ENCODE measurements around the gene PTCD2.

DNA sequence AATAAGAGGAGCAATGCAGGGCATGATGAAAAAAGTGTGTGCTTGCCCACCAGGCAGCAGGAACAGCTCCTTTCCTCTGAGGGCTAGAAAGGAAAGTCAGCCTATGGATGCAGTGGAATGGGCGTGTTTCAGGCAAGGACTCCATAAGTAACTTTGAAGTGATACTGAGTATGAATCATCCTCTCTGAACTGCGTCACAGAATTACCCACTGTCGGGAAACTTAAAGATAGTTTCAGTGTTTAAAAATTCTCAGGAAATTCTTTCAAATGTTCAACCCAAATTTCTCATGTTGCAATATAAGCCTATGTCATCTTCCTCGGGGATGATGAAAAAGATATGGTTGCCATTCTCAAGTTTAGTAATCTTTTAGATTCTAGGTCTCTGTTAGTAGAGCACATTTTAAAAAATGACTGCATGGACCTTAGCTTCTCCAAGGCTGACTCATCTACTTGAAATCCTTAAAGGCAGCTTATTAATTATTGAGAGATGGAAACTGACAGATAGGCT is 27.7 kb downstream of the PTCD2 start:
- TF ChIP-seq, protein P1, sequence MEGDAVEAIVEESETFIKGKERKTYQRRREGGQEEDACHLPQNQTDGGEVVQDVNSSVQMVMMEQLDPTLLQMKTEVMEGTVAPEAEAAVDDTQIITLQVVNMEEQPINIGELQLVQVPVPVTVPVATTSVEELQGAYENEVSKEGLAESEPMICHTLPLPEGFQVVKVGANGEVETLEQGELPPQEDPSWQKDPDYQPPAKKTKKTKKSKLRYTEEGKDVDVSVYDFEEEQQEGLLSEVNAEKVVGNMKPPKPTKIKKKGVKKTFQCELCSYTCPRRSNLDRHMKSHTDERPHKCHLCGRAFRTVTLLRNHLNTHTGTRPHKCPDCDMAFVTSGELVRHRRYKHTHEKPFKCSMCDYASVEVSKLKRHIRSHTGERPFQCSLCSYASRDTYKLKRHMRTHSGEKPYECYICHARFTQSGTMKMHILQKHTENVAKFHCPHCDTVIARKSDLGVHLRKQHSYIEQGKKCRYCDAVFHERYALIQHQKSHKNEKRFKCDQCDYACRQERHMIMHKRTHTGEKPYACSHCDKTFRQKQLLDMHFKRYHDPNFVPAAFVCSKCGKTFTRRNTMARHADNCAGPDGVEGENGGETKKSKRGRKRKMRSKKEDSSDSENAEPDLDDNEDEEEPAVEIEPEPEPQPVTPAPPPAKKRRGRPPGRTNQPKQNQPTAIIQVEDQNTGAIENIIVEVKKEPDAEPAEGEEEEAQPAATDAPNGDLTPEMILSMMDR (IDR thresholded peaks at IDR 0.05), result no peak
- TF ChIP-seq POLR2A (IDR thresholded peaks at IDR 0.05), result no peak

All from body of pancreas (tissue), 4 donors.